CD4-positive, alpha-beta T cell treated with Interleukin-6 at 100 ng/mL for 8 hours (primary cell): ENCODE results near the gene DSCAML1.

ENCODE experiments used
- DNase-seq: peaks from one replicate; pipeline ENCODE4 v3.0.0-alpha.2; 2020; ENCODE audit warnings: mixed read lengths, low spot score

Gene DSCAML1

GRCh38 chr11:117639601-117640000, 157.4 kb downstream of the DSCAML1 start:
- no peak for DNase-seq

- DNase-seq, result no peak
Measured at GRCh38 chr11:117638911-117639543, 158.0 kb downstream of the DSCAML1 start.

- no peak for DNase-seq
Measured at GRCh38 chr11:117634756-117635603, 162.0 kb downstream of the DSCAML1 start.

- DNase-seq, result no peak
Measured at GRCh38 chr11:117633976-117634755, 162.8 kb downstream of the DSCAML1 start.

GRCh38 chr11:117633186-117633754, 163.7 kb downstream of the DSCAML1 start:
- DNase-seq, result no peak

- no peak for DNase-seq
Measured at GRCh38 chr11:117632306-117632705, 164.7 kb downstream of the DSCAML1 start.

- no peak for DNase-seq
Measured at GRCh38 chr11:117631336-117632140, 165.5 kb downstream of the DSCAML1 start.

- no peak for DNase-seq
Measured at GRCh38 chr11:117629891-117630538, 167.0 kb downstream of the DSCAML1 start.

GRCh38 chr11:117629146-117629545, 167.9 kb downstream of the DSCAML1 start:
- no peak for DNase-seq

GRCh38 chr11:117627259-117627658, 169.8 kb downstream of the DSCAML1 start:
- no peak for DNase-seq

GRCh38 chr11:117626576-117626975, 170.4 kb downstream of the DSCAML1 start:
- no peak for DNase-seq

GRCh38 chr11:117625237-117625636, 171.8 kb downstream of the DSCAML1 start:
- no peak for DNase-seq

- DNase-seq, result no peak
Measured at GRCh38 chr11:117623831-117624271, 173.2 kb downstream of the DSCAML1 start.

GRCh38 chr11:117621226-117621625, 175.8 kb downstream of the DSCAML1 start:
- no peak for DNase-seq

GRCh38 chr11:117620659-117621058, 176.4 kb downstream of the DSCAML1 start:
- DNase-seq, result no peak

- DNase-seq, result no peak
Measured at GRCh38 chr11:117620086-117620485, 176.9 kb downstream of the DSCAML1 start.

GRCh38 chr11:117619661-117620060, 177.4 kb downstream of the DSCAML1 start:
- no peak for DNase-seq

GRCh38 chr11:117618982-117619355, 178.0 kb downstream of the DSCAML1 start:
- DNase-seq, result no peak

GRCh38 chr11:117618302-117618981, 178.6 kb downstream of the DSCAML1 start:
- no peak for DNase-seq

GRCh38 chr11:117616979-117617378, 180.0 kb downstream of the DSCAML1 start:
- DNase-seq, result no peak
